ENCODE data around the gene USP47. TPM values are rescaled to one million over a fixed set of nuclear protein-coding genes. Genes with fewer than 3 reads are reported as not detected.

Gene USP47
- polyA plus RNA-seq, 2 of the 4 experiments (the other 2 are of a cell fraction): 31.0 to 32.8 TPM

GRCh38 chr11:11793073-11793472 is 48.7 kb upstream of the USP47 start:
- CTCF ChIA-PET: interaction anchor here (0.8 to 1.2 kb wide), 4 partner anchors 57 to 1001 kb away, joined by 3 to 5 read pairs (median 3); no protein-coding TSS in a partner anchor
- POLR2A ChIA-PET: no interaction called here
- H3K4me2 ChIP-seq: no peak overlapping the region
- no peak for TF ChIP-seq CHD2 (IDR thresholded peaks at IDR 0.05; ENCODE audit: low read length, partially characterized antibody)
- TF ChIP-seq MAFK (IDR thresholded peaks at IDR 0.05; ENCODE audit: partially characterized antibody): no peak
- TF ChIP-seq, protein P1, sequence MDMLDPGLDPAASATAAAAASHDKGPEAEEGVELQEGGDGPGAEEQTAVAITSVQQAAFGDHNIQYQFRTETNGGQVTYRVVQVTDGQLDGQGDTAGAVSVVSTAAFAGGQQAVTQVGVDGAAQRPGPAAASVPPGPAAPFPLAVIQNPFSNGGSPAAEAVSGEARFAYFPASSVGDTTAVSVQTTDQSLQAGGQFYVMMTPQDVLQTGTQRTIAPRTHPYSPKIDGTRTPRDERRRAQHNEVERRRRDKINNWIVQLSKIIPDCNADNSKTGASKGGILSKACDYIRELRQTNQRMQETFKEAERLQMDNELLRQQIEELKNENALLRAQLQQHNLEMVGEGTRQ (IDR thresholded peaks at IDR 0.05): no peak
- no peak for TF ChIP-seq JUNB (IDR thresholded peaks at IDR 0.05)
- no peak for TF ChIP-seq RFX5 (IDR thresholded peaks at IDR 0.05)
- no peak overlapping the region for H3K27ac ChIP-seq
- ATAC-seq (no peak), DNase-seq (ENCODE audit: low read depth in 1 of 2, low spot score in 1 of 2) (no peak), FAIRE-seq (no peak)
- WGBS (ENCODE audit: missing lambda C conversion rate): 45% methylated on average over 2 of the region's 2 CpGs
- no peaks in the 10 kb centered on the region for H3K4me1 ChIP-seq
- 0 out of 3 replicates have a peak, but pooled peaks cover 2% of the 10 kb centered on the region for H3K9me3 ChIP-seq
- no peak overlapping the region for H3K4me3 ChIP-seq

DNA sequence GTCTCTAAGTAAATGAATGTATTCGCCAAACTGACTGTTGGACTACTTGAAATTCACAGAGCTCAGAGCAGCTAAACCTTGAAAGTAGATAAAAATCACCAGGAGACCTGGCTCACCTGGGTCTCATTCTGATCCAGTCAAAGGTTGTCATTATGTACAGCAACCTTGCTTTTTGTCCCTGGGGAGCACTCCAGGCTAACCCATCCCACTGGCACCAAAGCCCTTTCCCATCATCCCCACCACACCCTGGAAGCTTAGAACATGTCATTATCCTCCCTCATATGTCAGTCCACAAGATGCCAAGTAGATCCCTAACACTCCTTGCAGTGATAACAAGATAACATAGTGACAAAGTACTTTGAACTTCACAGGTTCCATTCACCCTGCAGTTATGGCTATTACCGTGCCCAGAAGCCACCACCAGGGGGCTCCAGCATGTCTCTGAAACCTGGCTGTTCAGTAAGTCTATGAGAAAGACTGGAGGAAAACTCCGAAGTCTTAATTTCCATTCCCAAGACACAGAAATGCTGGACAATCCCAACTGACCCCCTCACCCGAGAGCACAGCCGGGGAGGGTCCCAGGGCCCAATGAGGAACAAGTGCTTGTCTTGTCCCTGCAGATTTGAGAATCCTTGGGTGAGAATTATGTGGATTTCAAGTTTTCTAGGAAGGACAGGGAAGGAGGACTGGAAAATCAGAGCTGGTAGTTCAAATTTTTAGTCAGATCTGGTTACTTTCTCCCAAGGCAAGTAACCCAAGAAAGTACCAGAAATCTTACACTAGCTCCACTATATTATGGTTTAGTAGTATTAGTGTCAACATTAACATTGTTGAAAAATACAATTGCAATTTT is 43.0 kb upstream of the USP47 start:
- WGBS (ENCODE audit: missing lambda C conversion rate): 24% methylated on average over 5 of the region's 5 CpGs
- Histone ChIP-seq H3K4me2 (peak overlapping the region; percentile 60; the same call in 2 of the 3 replicates), H3K4me1 (peaks cover 4% of the 10 kb centered on the region; the same call in 2 of the 3 replicates), H3K9me3 (0 out of 3 replicates have a peak, but pooled peaks cover 6% of the 10 kb centered on the region), H3K27ac (peak overlapping the region; percentile 47 to 73; a peak in 4 of 6 replicates), H3K4me3 (no peak overlapping the region)
- peak; percentile 97 for TF ChIP-seq SMC3 (IDR thresholded peaks at IDR 0.05)
- TF ChIP-seq HDAC2 (IDR thresholded peaks at IDR 0.05): no peak
- TF ChIP-seq, protein P2, sequence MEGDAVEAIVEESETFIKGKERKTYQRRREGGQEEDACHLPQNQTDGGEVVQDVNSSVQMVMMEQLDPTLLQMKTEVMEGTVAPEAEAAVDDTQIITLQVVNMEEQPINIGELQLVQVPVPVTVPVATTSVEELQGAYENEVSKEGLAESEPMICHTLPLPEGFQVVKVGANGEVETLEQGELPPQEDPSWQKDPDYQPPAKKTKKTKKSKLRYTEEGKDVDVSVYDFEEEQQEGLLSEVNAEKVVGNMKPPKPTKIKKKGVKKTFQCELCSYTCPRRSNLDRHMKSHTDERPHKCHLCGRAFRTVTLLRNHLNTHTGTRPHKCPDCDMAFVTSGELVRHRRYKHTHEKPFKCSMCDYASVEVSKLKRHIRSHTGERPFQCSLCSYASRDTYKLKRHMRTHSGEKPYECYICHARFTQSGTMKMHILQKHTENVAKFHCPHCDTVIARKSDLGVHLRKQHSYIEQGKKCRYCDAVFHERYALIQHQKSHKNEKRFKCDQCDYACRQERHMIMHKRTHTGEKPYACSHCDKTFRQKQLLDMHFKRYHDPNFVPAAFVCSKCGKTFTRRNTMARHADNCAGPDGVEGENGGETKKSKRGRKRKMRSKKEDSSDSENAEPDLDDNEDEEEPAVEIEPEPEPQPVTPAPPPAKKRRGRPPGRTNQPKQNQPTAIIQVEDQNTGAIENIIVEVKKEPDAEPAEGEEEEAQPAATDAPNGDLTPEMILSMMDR (IDR thresholded peaks at IDR 0.05): peak; percentile 95
- TF ChIP-seq TP53 (CRISPR knock-in tag; IDR thresholded peaks at IDR 0.05): no peak
- no peak for TF ChIP-seq RNF2 (IDR thresholded peaks at IDR 0.05; ENCODE audit: borderline replicate concordance, low read depth)
- no peak for TF ChIP-seq HOXB5 (CRISPR knock-in tag; IDR thresholded peaks at IDR 0.05)
- no peak for TF ChIP-seq FOSL2 (IDR thresholded peaks at IDR 0.05)
- TF ChIP-seq FOSL2 (CRISPR knock-in tag; IDR thresholded peaks at IDR 0.05): no peak
- TF ChIP-seq MAZ (IDR thresholded peaks at IDR 0.05; ENCODE audit: borderline replicate concordance, low read depth, low read length): no peak
- no peak for TF ChIP-seq GATA3 (IDR thresholded peaks at IDR 0.05; ENCODE audit: borderline replicate concordance)
- TF ChIP-seq ZFP36 (IDR thresholded peaks at IDR 0.05; ENCODE audit: borderline replicate concordance, partially characterized antibody): no peak
- TF ChIP-seq ZNF302 (CRISPR knock-in tag; IDR thresholded peaks at IDR 0.05): no peak
- TF ChIP-seq PHF8 (IDR thresholded peaks at IDR 0.05; ENCODE audit: borderline replicate concordance, low read depth): no peak
- no peak for TF ChIP-seq CHD2 (IDR thresholded peaks at IDR 0.05; ENCODE audit: low read length, partially characterized antibody)
- TF ChIP-seq, protein P3, sequence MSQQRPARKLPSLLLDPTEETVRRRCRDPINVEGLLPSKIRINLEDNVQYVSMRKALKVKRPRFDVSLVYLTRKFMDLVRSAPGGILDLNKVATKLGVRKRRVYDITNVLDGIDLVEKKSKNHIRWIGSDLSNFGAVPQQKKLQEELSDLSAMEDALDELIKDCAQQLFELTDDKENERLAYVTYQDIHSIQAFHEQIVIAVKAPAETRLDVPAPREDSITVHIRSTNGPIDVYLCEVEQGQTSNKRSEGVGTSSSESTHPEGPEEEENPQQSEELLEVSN (IDR thresholded peaks at IDR 0.05; ENCODE audit: borderline replicate concordance, low read depth): no peak
- TF ChIP-seq EHF (CRISPR knock-in tag; IDR thresholded peaks at IDR 0.05): no peak
- TF ChIP-seq RAD21 (conservative IDR thresholded peaks at IDR 0.05 in 1 of 2, IDR thresholded peaks at IDR 0.05 in 1 of 2): peak; percentile 92
- no peak for TF ChIP-seq ZSCAN20 (CRISPR knock-in tag; IDR thresholded peaks at IDR 0.05)
- no peak for TF ChIP-seq TFCP2L1 (CRISPR knock-in tag; IDR thresholded peaks at IDR 0.05)
- TF ChIP-seq, protein P4, sequence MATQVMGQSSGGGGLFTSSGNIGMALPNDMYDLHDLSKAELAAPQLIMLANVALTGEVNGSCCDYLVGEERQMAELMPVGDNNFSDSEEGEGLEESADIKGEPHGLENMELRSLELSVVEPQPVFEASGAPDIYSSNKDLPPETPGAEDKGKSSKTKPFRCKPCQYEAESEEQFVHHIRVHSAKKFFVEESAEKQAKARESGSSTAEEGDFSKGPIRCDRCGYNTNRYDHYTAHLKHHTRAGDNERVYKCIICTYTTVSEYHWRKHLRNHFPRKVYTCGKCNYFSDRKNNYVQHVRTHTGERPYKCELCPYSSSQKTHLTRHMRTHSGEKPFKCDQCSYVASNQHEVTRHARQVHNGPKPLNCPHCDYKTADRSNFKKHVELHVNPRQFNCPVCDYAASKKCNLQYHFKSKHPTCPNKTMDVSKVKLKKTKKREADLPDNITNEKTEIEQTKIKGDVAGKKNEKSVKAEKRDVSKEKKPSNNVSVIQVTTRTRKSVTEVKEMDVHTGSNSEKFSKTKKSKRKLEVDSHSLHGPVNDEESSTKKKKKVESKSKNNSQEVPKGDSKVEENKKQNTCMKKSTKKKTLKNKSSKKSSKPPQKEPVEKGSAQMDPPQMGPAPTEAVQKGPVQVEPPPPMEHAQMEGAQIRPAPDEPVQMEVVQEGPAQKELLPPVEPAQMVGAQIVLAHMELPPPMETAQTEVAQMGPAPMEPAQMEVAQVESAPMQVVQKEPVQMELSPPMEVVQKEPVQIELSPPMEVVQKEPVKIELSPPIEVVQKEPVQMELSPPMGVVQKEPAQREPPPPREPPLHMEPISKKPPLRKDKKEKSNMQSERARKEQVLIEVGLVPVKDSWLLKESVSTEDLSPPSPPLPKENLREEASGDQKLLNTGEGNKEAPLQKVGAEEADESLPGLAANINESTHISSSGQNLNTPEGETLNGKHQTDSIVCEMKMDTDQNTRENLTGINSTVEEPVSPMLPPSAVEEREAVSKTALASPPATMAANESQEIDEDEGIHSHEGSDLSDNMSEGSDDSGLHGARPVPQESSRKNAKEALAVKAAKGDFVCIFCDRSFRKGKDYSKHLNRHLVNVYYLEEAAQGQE (IDR thresholded peaks at IDR 0.05): no peak
- CTCF ChIA-PET: interaction anchor here (0.6 to 4.4 kb wide), 69 partner anchors 8 to 1028 kb away, joined by 3 to 51 read pairs (median 4); partner anchors contain the start of genes USP47 and ZBED5
- FAIRE-seq (no peak), ATAC-seq (peak; percentile 96 to 99), DNase-seq (ENCODE audit: low read depth in 1 of 2, low spot score in 1 of 2) (peak; percentile 77 to 78)
- POLR2A ChIA-PET: no interaction called here
